CD4-positive, alpha-beta T cell treated with Interferon alpha-2 for 1 hour (primary cell): ENCODE data around the gene TMEM39B.
"Not testable (repeated sequence)": the region's sequence is repeated elsewhere in the genome, so short reads cannot be mapped to it uniquely, and the experiment has no call there.

ENCODE experiments used
- DNase-seq, 2 donors: peaks; one replicate each; pipeline ENCODE4 v3.0.0-alpha.2; 2020 to 2022

Gene TMEM39B

DNA sequence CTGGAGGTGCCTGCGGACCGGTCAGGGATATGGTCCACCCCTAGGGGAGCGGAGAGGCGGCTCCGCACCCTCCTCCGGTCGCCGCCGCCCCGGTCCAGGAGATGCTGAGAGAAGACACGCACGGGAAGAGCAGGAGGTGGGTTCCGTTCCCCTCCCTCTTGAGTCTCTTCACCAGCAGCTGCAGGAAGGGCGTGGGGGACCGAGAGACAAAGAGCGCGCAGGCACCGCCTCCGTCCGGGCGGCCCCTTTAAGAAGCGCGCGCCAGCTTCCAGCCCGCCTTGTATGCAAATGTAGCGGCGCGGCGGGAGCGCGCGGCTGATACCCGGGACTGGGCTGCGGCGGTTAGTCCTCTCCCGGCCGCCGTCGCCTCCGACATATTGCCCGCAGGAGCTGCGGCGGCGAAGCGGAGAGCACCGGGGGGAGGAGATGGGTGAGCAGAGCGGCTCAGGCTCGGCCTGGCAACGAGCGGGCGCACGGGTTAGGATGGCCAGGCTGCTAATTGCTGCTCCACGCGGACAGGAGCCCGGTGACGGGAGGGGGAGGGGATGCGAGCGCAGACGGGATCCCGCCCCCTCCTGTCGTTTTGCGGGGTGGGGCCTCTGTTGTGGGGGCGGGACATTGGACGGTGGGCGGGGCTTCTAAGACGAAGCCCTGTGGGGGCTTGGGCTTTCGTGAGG lies at the start of gene TMEM39B:
Gene TMEM39B (plus strand): TSS at position 318 of the 677 bp plus-strand sequence. CDS start 109 bp downstream, at position 427.
- DNase-seq: peak; percentile 95

GRCh38 chr1:32023351-32023750 lies 49.4 kb upstream of the TMEM39B start:
- DNase-seq: no peak

DNA sequence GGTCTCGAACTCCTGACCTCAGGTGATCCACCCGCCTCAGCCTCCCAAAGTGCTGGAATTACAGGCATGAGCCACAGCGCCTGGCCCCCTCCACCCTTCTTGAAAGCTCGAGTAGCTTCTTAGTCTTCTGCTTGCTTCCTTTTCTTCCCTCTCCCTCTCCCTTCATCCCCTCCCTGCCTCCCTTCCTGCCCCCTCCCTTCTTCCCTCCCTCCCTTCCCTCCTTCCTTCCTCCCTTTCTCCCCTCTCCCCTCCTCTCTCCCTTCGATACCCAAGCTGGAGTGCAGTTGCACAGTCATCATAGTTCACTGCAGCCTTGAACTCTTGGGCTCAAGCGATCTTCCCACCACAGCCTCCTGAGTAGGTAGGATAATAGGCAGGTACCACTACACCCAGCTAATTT lies 47.2 kb upstream of the TMEM39B start:
- DNase-seq: no peak

DNA sequence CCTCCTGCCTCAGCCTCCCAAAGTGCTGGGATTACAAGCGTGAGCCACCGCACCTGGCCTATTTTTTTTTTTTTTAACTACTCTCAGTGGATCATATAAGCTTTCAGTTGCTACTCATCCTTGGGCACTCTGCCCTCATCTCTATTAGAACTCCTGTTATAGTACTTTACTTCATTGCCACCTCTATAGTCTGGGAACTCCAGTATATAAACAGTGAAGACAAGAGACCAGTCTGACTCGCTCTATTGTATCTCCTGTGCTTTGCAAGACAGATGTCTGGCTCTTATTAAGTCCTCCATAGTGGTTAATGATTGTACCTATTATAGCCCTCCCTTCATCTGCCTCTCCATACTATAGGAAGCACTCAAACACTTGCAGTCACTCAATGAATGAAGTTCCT lies 44.0 kb upstream of the TMEM39B start:
- no peak for DNase-seq

- no peak for DNase-seq
Measured at GRCh38 chr1:32031578-32032274, 41.0 kb upstream of the TMEM39B start.

GRCh38 chr1:32032275-32032615 lies 40.5 kb upstream of the TMEM39B start:
- no peak for DNase-seq

DNA sequence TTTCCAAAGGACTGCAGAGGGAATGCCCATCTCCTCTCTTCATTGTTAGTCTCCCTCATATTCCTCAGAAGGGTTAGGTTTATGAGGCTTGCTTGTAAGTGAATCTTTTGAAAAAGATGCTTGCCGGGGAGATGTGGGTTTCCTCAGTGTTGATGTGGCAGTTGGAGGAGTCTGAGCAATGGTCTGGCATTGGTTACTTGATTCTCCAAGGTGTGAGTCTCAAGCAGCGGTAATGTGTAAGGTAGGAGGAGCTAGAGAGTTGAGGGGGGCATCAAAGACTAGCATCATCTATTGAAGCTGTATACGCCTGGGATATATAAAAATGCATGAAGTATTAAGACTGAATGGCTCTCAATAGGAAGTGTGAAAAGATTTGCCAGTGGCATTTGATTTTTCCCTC lies 37.6 kb upstream of the TMEM39B start:
- no peak for DNase-seq

GRCh38 chr1:32040711-32041110 lies 32.0 kb upstream of the TMEM39B start:
- DNase-seq: no peak

GRCh38 chr1:32042330-32042729 lies 30.4 kb upstream of the TMEM39B start:
- DNase-seq: no peak

DNA sequence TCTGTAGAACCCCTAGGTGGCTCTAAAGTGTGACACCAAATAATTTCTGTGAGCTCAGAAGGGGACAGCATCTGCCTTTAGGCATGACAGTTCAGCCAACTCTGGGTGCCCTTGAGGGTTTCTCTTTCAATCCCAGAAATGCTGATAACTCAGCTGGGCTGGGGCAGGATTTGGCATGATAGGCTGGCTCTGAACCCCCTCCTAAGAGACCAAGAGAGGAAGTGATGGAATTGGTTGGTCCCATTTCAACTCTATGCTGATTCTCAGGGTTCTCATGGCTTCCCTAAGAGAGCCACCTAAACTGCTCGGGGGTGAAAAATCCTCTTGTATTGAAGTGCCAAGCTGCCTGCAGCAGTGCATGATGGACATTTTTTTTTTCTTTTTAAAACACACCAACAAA lies 28.5 kb upstream of the TMEM39B start:
- DNase-seq: no peak

DNA sequence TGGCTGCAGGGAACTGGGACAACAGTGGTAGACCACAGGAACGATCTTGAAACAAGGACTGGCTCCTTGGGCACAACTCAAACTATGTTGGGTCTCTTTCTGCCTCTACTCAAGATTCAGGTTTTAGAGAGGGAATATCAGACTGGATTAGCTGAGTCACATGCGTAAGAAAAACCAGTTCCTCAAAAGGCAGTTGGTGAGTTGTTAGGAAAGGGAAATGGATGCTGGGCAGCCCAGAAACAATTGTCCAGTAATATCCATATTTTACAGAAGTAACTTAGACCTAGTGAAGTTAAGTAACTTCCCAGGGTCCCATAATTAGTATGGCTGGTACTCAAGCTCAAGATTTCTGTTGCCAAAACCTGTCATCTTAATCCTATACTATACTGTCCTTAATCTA lies 27.0 kb upstream of the TMEM39B start:
- DNase-seq: peak in 1 of 2 donors; percentile 6

DNA sequence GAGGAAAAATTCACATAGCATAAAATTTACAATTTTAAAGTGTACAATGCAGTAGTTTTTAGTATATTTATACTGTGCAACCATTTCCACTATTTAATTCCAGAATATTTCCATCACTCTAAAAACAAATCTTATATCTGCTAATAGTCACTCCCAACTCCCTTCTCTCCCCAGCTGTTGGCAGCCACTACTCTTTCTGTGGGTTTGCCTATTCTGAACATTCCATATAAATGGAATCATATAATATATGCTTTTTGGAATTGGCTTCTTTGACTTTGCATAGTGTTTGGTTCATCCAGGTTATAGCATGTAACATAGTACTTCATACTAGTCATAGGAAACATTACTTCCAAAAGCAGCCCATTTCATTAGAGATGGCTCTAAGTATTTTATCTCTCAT lies 25.0 kb upstream of the TMEM39B start:
- DNase-seq: no peak

DNA sequence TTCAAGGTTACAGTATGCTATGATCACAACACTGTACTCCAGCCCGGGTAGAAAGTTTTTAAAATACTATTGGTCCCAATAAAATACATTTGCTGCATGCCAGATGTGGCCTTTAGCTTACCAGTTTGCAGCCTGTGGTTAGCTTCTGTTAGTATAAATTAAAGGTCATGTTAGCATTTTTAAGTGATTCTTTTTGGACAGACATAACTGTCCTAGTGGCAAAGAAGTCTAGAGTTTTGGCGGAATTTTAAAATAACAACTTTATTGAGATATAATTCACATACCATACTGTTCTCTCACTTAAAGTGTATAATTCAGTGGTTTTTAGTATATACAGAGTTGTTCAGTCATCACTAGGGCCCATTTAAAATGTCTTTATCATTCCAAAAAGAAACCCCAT lies 24.3 kb upstream of the TMEM39B start:
- no peak for DNase-seq

GRCh38 chr1:32051706-32052105 lies 21.0 kb upstream of the TMEM39B start:
- no peak for DNase-seq

GRCh38 chr1:32052887-32053286 lies 19.9 kb upstream of the TMEM39B start:
- DNase-seq: no peak

- DNase-seq: no peak
Measured at GRCh38 chr1:32055416-32055815, 17.3 kb upstream of the TMEM39B start.

- no peak for DNase-seq
Measured at GRCh38 chr1:32056598-32056997, 16.1 kb upstream of the TMEM39B start.

DNA sequence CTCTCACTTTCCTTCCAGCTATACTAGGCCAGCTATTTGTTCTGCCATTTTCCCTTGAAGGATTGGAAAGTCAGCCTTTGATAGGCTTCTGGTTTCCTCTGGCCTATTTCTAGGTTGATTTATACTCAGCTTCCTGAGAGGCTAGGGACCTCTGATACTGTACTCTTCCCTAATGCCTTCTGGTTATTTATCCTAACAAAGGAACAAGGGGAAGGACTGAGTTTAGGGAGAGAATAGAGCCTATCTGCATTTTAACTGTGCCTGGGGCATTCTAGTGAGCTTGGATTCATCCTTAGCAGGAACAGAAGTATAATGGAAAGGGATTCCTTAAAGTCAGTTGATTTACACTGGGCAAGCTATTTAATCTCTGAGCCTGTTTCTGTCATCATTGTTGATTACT lies 11.8 kb upstream of the TMEM39B start:
- no peak for DNase-seq

- no peak for DNase-seq
Measured at GRCh38 chr1:32062867-32063230, 9.9 kb upstream of the TMEM39B start.

- DNase-seq: peak in 1 of 2 donors; percentile 55
Measured at GRCh38 chr1:32063261-32063681, 9.5 kb upstream of the TMEM39B start.

DNA sequence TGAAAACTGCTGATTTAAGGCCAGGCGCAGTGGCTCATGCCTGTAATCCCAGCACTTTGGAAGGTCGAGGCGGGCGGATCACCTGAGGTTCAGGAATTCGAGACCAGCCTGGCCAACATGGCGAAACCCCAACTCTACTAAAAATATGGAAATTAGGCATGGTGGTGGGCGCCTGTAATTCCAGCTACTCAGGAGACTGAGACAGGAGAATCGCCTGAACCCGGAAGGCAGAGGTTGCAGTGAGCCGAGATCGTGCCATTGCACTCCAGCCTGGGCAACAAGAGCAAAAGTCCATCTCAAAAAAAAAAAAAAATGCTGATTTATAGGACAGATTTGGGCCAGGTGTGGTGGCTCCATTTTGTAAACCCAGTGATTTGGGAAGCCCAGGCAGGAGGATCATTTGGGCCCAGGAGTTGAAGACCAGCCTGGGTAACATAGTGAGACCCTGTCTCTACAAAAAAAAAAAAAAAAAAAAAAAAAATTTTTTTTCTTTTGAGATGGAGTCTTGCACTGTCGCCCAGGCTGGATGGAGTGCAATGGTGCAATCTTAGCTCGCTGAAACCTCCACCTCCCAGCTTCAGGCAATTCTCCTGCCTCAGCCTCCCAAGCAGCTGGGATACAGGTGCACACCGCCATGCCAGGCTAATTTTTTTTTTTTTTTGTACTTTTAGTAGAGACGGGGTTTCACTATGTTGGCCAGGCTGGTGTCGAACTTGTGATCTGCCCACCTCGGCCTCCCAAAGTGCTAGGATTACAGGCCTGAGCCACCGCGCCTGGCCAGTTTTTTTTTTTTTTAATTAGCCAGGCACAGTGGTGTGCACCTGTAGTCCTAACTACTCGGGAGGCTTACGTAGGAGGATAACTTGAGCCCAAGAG lies 6.9 kb upstream of the TMEM39B start:
- not testable (repeated sequence) for DNase-seq

- DNase-seq: peak; percentile 48 to 63
Measured at GRCh38 chr1:32066489-32066873, 6.3 kb upstream of the TMEM39B start.

DNA sequence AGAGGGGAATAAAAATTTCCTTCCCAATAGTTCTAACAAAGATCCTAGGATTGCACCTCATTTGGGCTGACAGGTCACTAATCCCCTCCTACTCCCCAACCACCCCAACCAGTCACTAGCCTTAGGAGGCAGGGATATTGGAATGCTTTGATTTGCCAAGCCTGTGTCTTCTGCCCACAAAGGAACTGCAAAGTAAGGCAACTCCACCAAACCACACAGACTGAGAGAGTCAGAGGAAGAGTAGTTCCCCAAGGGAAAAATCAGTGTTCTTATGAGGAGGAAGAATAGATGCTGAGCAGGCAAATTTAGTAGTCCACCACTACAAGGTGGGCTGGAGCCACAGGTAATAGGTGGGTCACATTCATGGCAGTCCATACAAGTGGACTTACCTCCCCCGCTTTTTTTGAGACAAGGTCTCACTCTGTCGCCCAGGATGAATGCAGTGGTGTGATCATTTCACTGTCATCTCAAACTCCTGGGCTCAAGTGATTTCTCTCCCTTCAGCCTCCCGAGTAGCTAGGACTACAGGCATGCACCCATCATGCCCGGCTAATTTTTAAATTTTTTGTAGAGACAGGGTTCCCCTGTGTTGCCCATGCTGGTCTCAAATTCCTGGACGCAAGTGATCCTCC lies 3.7 kb upstream of the TMEM39B start:
- DNase-seq: no peak
